Measurements from ENCODE around the gene HIVEP3.
"Not testable (repeated sequence)": the region's sequence is repeated elsewhere in the genome, so short reads cannot be mapped to it uniquely, and the experiment has no call there.

The HIVEP3 gene

DNA sequence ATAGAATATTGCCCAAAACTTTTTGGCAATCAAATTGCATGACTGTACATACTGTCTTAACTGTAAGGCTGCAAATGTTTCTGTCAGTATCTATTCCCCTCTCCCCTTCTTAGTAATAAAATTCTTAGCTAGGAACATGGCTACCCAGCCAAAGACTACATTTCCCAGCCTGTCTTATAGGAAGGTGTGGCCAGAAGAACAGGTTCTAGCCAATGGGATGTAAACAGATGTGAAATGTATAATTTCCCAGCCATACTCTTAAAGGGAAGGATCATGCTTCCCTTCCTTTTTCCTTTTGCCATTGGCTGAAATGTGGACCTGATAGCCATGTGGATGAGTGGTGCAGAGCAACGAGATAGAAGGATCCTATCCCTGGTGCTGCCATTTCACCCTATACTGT, 7.0 kb upstream of the HIVEP3 start:
- H3K27ac ChIP-seq, result no peak overlapping the region
- no peak for DNase-seq (ENCODE audit: low read depth, low spot score)

DNA sequence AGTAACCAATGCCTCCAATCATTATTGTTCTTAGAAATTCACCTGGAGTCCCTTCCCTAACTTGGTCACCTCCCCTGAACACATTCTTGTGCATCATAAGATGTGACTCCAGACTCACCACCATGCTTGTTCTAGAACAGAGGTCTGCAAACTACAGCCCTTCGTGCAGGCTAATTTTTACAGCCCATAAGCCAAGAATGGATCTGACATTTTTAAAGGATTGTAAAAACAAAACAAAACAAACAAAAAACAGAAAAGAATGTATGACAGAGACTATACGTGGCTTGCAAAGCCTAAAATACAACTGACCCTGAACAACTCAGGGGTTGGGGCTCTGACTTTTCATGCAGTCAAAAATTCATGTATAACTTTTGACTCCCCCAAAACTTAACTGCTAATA, 6.2 kb upstream of the HIVEP3 start:
- no peak overlapping the region for H3K27ac ChIP-seq
- no peak for DNase-seq (ENCODE audit: low read depth, low spot score)

DNA sequence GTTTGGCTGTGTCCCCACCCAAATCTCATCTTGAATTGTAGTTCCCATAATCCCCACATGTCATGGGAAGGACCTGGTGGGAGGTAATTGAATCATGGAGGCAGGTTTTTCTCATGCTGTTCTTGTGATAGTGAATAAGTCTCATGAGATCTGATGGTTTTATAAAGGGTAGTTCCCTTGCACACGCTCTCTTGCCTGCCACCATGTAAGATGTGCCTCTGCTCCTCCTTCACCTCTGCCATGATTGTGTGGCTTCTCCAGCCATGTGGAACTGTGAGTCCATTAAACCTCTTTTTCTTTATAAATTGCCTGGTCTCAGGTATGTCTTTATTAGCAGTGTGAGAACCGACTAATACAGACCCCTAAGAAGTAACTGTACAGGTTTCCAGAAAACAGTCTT, 2.5 kb upstream of the HIVEP3 start:
- not testable (repeated sequence) for DNase-seq (ENCODE audit: low read depth, low spot score); H3K27ac ChIP-seq

DNA sequence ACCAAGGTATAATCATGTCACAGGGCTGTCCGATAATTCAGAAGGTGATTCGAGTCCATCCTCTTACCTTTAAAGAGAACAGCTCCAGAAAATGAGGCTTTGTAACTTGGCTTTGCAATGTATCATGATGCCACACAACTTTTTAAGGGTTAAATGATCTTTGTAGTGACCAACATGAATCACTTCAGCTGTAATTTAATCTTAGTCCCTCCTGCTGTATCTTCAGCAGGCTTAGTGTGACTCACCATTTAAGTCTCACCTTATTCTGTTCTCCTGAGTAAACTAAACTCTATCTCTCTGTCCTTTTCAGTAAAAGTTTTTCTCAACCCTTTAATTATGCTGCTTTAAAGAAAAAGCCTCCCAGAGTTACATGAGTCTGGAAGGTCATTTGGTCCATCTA, 1.9 kb upstream of the HIVEP3 start:
- no peak overlapping the region for H3K27ac ChIP-seq
- no peak for DNase-seq (ENCODE audit: low read depth, low spot score)

DNA sequence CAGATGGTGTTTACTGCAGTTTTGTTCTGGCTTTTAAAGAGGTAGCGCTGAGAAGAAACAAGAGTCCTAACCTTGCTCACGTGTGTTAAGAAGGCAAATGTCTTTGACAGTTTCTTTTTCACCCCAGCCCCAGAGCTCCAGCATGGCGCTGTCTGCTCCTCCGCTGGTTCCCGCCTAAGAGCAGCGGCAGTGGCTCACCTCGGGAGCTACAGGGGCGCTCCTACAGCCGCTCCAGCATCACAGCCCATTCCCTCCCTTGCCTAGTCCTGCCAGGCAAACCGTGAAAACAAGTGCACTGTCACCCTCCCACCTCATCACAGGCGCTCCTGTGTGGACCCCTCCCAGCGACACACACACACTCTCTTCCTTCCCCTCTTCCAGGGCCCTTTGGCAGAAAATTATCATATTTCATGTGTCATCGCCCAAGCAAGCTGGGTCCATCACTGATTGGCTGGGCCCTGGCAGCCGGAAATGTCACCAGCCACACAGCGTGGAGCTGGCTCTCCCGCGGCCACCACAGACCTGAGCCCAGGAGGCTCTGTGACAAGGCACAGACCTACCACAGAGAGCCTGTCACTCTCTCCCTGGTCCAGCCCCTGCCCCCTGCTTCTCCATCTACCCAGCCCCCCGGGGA, 1.2 kb upstream of the HIVEP3 start:
- no peak for DNase-seq (ENCODE audit: low read depth, low spot score)
- H3K27ac ChIP-seq, result no peak overlapping the region

DNA sequence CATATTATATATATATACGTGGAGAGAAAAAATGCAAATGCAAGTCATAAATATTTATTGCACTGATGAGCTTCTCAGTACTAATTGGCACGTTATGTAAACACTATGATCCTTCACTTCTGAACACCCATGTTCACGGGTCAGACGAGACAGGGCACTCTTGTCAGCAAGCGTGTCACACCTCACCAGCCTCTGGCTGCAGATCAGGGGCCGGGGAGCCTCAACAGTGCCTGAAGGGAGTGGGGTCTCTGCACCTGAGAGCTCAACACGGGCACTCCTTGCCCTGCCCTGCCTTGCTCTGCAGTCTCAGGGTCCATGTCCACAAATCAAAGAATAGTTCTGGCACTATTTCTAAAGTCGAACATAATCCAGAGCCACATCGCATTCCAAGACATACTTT, 409 bp upstream of the HIVEP3 start:
- no peak overlapping the region for H3K27ac ChIP-seq
- DNase-seq (ENCODE audit: low read depth, low spot score), result no peak

DNA sequence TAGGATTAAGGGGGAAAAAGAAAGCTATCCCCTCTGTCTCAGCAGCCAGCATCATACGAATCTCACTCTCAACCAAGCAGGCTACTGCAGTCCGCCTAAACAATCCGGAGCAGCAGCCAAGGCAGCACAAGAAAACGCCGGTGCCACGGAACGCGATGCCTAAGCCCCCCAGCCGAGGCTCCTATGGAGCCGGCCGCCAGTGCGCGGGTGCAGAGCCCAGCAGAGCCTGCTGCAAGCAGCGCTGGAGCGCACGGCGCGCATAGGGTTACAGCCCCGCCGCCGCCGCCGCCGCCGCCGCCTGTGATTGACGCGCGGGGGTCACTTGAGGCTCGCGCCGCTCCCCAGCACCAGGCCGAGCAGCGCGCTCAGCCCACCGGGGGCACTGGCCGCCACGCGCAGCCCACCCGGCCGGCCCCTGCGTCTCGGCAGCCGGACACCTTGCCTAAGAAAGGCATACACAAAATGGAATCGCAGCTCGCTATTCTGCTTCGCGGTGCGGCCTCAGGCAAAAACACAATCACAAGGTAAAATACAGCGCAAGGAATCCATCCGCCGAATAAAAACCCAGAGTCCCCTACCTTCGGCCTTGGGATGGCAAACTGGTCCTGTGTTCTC, 780 bp downstream of the HIVEP3 start:
- H3K27ac ChIP-seq, result no peak overlapping the region
- no peak for DNase-seq (ENCODE audit: low read depth, low spot score)

DNA sequence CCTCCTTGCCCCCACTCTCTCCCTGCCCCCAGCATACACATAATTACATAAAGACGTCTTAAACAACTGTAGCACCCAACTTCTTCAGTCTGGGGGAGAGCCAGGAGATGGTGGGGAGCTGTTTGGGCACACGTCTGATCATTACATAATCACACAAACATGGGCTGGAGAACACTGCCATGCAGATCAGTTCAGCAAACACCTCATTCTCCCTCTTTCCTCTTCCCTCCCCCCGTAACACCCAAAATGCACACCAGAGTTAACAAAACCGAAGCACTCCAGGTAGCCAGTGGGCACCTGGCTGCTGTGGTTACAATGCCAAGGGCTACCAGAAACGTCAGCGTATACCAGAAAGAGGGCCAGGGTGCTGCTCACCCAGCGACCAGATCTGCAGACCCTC, 1.6 kb downstream of the HIVEP3 start:
- DNase-seq (ENCODE audit: low read depth, low spot score), result no peak
- no peak overlapping the region for H3K27ac ChIP-seq

DNA sequence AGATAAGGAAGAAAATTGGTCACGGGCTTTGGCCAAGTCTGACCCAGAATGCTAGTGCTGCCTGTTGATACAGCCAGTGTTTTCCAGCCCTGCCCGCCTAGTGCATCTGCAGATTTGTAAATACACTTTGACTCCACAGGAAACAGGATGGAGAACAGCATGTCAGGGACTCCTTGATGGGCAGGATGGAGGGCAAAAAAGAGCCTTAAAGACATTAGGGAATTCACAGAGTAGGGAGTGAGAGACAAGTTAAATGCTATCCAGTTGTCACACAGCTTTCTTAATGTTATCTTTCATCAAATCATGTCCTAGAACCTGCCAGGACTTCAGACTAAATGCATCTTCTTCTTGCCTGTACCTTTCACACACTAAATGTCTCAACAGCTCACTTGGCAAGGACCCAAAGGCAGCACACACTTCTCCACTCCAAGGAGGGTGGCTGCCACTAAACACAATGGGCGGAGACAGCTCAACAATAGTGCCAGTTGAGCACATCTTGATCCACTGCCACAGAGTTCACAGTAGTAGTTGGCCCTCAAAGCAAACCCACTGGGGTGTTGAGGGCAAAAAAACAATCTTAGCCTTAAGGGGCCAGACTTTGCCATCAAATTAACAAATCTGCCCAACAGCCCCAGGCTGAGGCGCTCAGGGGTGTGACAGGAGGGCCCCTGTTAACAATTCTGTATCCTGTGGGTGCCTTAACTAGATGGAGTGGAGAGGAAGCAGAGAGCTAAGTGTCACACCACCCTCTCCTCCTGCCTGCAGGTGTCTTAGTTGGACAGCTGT, 2.7 kb downstream of the HIVEP3 start:
- no peak overlapping the region for H3K27ac ChIP-seq
- no peak for DNase-seq (ENCODE audit: low read depth, low spot score)

DNA sequence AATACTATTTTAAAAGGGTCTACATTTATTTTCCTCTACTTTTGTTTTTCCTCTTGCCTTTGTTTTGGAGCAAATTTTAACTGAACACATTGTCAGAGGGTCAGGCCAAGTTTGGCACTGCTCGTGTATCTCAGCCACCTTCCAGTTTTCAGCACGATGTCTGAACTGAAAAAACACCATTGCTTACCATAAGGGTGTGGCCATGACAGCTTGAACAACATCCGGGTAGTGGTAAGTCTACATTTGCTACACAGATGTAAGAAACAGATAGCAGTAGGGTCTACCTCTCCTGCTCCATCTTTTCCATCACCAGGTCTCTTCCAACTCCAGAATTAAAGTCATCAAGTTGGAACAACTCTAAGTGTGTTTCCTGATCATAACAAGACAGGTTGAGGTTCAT, 4.2 kb downstream of the HIVEP3 start:
- H3K27ac ChIP-seq, result no peak overlapping the region
- no peak for DNase-seq (ENCODE audit: low read depth, low spot score)

DNA sequence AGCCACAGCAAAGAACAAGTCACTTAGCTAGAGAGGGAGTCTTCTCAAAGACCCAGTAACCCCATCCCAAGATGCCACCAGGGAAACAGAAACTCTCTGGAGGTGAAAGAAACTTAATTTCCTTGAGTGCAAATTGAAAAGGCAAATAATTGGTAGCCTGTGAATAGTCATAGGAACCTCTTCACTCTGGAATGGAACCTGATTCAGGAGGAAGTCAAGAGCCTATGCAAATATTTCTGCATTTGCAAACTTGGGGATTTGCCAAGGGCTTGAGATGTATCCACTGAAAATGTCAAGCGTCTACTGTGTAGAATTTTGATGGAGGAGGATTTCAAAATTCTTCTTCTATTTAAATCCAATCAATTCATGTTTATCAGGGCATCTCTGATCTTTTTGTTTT, 5.7 kb downstream of the HIVEP3 start:
- no peak overlapping the region for H3K27ac ChIP-seq
- DNase-seq (ENCODE audit: low read depth, low spot score), result no peak

DNA sequence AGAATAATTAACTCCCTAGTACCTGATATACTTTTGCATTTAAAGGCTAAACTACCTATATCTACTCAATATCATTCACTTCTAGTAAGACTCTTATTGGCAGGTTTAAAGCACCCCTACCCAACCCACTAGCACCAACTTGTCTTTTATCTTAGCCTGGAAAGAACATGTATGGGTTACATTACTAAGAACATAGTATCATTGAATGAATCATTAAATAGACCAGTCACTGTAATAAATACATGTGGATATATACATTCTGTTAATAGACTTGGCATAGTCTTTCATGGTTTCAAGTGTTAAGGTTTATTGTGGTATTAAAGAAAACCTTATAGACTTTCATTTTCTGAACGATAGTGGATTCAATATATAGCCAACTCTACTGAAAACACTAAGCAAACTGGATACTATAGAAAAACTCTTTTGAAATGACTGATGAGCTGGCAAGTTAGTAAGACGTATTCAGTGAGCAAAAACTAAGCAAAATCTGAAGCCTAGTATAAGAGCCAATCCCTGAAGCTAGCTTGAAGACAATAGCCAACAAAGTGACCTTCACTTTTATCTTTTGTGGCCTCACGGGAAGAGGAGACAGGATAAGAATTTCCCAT, 10.3 kb downstream of the HIVEP3 start:
- DNase-seq (ENCODE audit: low read depth, low spot score), result no peak

DNA sequence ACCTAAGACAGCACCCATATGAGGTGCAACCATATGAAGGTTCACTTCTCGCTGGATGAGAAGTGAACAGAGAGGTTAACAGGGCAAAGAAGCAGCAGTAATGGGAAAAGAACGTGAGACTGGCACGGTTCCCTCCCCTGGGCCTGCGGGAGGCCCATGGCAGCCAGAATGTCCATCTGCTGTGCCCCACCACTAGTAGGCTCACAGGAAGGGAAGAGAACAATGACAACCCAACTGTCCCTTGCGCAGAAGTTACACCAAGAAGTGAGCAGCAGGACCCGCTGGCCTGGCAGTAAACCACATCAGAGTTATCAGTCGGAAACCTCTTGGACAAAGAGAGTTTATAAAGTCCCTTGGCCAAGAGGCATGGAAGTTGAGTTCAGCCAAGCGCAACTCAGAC, 11.3 kb downstream of the HIVEP3 start:
- H3K27ac ChIP-seq, result no peak overlapping the region
- DNase-seq (ENCODE audit: low read depth, low spot score), result no peak

More for the DNA sequence above, 10.3 kb downstream of the HIVEP3 start:
- no peak overlapping the region for H3K27ac ChIP-seq

DNA sequence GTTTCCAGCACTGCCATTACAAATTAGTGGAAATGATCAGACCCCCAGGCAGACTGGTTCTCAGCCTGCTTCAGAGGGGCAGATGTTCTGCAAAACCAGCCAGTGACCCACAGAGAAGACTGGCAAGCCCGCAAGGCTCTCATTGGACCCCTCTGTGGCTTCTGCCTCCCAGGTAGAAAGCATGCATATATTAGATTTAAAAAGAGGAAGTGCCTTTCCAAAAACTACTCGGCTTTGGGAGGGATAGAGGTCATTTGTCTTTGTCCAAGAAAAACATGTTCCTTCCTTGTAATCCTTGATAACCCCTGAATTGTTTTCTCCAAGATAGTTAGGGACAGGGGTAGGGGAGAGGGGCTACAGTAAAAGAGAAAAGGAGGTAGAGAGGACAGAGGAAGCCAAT, 11.8 kb downstream of the HIVEP3 start:
- no peak for DNase-seq (ENCODE audit: low read depth, low spot score)
- H3K27ac ChIP-seq, result no peak overlapping the region

DNA sequence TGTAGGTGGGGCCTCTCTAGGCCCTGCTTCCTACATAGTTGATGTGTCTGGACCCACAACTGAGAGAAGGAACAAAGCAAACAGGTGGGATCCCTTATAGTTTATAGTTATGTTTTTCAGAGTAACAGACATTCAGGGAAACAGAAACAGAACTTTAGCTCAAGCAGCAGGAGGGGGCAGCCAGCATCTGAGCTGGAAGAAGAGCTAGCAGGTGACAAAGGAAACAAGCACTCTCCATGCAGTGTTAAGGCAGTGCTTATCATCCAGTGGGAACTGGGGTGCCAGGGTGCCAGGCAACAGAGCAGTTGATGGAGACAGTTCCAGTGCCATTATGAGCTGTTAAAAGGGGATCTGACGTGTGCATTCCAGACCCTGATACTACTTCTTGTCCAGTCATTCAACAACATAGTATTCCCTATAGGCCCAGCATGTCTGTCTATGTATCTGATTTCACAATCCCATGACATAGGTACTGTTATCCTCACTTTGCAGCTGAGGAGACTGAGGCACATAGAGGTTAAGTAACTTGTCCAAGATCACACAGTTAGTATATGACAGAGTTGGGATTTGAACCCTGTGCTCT, 13.5 kb downstream of the HIVEP3 start:
- H3K27ac ChIP-seq, result no peak overlapping the region
- DNase-seq (ENCODE audit: low read depth, low spot score), result no peak

DNA sequence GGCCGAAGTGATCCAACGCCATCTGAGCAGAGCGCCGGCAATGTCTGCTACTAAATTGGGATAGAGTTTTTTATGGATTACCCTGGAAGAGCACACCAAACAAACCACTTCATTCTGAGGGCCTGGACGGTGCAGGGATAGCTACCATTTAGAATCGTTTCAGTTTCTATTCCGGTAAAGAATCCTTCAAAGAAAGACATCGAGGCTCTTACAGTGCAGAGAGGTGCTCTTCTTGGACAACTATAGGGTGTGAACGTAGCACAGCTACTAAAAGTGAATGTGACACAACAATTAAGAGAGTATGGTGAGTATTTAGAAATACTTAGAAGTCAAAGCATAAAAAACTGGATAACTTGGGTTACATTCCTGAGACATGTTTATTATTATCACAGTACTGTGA, 16.1 kb downstream of the HIVEP3 start:
- H3K27ac ChIP-seq, result no peak overlapping the region
- no peak for DNase-seq (ENCODE audit: low read depth, low spot score)

DNA sequence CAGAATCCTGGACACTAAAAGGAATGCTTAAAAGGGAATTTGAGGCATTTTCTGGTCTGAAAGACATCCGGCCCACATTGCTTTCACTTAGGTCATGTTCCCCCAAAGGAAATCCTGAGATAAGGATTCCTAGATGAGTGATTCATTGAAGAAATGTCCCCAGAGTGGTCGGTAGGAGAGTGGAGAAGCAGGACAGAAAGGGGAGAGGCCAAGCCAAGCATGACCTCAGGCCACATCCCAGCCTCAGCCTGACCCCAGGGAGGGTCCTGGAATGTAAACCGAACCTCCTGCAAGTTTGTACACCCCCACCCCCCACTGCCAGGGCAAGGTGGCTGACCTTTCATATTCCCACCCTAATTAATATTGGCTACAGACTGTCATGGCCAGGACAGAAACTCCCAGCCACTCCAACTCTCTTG, 16.6 kb downstream of the HIVEP3 start:
- DNase-seq (ENCODE audit: low read depth, low spot score), result no peak
- H3K27ac ChIP-seq, result peak overlapping the region; percentile 12

DNA sequence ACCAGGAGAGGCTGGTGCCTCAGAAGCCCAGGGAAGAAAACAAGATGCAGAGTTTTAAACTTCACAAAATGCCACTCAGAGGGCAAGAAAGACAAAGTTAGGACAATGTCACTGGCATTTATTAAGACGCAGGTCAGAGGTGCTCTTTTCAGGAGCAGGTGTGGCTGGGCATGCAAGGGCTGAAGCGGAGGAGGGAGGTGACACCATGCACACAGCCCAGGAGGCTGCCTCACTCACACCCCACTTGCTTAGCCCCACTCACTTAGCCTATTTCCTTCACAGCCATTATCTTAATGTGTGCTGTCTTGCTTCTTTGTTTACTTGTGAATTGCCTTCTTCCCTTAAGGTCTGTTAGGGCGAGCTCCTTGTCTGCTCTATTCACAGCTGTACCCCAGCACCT, 17.2 kb downstream of the HIVEP3 start:
- no peak for DNase-seq (ENCODE audit: low read depth, low spot score)
- peak overlapping the region; percentile 12 for H3K27ac ChIP-seq

DNA sequence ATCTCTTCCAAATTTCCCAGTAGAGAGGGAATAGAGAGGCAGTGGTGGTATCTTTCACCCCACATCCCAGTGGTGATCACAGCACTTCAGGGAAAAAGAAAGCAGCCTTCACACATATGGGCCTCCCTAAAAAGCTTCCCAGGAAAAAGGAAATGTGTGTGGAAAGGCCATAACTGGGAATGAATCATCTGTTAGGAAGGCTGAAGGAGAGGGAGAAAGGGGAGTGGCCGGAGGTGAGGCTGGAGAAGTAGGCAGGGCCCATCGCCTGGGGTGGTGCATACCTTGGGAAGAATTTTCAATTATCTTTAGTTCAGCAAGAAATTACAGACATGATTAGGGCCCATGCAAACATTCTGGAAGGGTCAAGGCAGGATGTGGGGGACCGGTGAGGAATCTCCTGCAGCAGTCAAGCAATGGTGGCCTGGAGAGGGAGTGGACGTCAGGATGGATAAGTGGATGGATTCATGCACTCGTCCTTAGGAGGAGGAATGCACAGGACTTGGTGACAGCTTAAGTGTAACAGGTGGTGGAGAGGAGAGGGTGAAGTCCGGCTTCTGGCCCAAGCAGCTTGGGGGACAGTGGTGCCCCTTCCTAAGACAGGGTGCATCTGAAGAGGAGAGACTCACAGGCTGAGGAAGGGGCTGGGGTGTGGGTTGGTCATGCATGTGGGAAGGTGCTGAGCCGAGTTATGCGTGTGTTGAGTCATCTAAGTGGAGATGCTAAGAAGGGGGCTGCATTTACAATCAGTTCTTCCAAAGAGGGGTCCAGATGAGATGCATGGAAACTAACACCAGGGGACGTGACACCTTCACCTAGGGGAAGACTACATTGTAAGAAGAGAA, 17.9 kb downstream of the HIVEP3 start:
- peak overlapping the region; percentile 56 for H3K27ac ChIP-seq
- DNase-seq (ENCODE audit: low read depth, low spot score), result no peak

DNA sequence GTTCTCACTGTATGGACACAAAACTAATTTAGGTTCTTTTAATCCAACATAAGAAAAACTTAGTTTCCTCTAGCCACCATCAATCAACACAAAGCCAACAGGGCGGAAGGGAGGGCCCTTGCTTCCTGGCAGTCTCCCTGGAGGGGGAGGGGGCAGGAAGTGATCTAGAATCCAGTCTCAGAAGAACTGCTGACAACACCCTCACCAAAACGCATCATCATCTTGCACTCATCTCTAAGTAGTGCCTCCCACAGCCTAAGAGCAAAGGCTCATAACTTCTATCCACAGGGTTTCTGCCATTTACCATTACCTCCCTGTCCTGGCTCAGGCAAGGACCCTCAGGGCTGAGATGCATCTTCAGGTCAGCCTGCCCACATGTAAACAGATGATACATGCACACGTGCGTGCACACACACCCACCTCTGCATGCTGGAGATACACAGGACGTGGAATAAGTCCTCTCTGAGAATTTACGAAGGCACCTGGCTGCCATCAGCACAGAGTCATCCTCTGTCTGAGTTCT, 20.5 kb downstream of the HIVEP3 start:
- no peak for DNase-seq (ENCODE audit: low read depth, low spot score)
- H3K27ac ChIP-seq, result peak overlapping the region; percentile 26

Data from epithelial cell of prostate (primary cell).